Activated naive CD8-positive, alpha-beta T cell (primary cell): Measurements from ENCODE around the gene CMC2.

Experiments used
- H3K27ac Mint-ChIP-seq: one replicate; pipeline ENCODE4 v1.8.0; 2021; ENCODE audit warnings: mixed read lengths
- H3K27me3 Mint-ChIP-seq: one replicate; pipeline ENCODE4 v1.8.0; 2021; ENCODE audit warnings: mixed read lengths
- H3K36me3 Mint-ChIP-seq: one replicate; pipeline ENCODE4 v1.8.0; 2021; ENCODE audit warnings: mixed read lengths
- H3K4me1 Mint-ChIP-seq: one replicate; pipeline ENCODE4 v1.8.0; 2021; ENCODE audit warnings: low read depth, mixed read lengths
- H3K4me3 Mint-ChIP-seq: one replicate; pipeline ENCODE4 v1.8.0; 2021; ENCODE audit warnings: mild to moderate bottlenecking, mixed read lengths
- H3K9me3 Mint-ChIP-seq: one replicate; pipeline ENCODE4 v1.8.0; 2021; ENCODE audit warnings: low read depth, mixed read lengths

Gene CMC2

DNA sequence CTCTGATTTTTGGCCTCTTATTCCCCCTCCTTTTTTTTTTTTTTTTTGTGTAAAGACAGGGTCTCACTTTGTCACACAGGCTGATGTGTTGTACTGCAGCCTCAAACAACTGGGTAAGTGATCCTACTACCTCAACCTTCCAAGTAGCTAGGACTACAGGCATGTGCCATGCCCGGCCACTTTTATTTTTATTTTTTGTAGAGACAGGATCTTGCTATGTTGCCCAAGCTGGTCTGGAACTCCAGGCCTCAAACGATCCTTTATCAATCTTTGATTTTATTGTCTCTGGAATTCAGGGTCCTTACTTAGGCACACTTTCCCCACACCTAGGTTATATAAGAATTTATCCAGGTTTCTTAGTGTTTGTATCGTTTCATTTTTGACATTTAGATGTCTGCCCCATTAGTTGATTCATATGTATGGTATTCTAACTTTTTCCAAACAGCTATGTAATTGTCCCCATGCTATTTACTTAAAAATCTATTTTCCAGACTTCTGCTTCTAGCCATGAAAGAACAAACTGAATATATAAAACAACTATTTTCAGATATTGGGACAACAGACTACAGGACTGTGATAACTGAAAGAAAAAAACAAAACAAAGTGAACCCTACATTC lies 13.9 kb downstream of the CMC2 start:
- Mint-ChIP-seq H3K27ac (no peak overlapping the region), H3K36me3 (peaks cover 12% of the 10 kb centered on the region), H3K4me3 (no peak overlapping the region), H3K27me3 (no peaks in the 10 kb centered on the region), H3K4me1 (peaks cover 43% of the 10 kb centered on the region), H3K9me3 (no peaks in the 10 kb centered on the region)

DNA sequence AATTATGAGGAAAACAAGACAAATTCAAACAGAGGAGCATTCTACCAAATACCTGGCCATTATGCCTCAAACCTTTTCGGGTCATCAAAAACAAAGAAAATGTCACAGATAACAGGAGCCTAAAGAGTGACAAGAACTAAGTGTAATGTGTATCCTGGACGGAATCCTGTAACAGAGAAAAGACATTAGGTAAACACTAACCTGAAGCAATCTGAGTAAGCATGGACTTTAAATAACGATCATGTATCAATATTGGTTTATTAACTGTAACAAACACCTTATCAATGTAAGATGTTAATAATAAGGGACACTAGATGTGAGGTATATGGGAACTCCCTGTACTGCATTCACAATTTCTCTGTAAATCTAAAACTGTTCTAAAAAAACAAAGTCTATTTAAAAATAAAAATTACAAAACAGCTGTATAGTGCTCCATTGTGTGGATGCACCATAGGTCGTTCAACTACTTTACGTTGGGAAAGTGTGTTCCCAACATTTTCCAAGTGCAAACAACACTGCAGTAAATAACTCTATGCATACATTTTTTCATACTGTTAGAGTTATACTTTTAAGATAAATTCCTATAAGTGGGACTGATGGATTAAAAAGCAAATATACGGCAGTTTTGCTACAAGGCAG lies 14.8 kb downstream of the CMC2 start:
- H3K36me3 Mint-ChIP-seq = peaks cover 12% of the 10 kb centered on the region
- H3K27me3 Mint-ChIP-seq = no peaks in the 10 kb centered on the region
- H3K9me3 Mint-ChIP-seq = no peaks in the 10 kb centered on the region
- no peak overlapping the region for H3K4me3 Mint-ChIP-seq
- peaks cover 41% of the 10 kb centered on the region for H3K4me1 Mint-ChIP-seq
- no peak overlapping the region for H3K27ac Mint-ChIP-seq

DNA sequence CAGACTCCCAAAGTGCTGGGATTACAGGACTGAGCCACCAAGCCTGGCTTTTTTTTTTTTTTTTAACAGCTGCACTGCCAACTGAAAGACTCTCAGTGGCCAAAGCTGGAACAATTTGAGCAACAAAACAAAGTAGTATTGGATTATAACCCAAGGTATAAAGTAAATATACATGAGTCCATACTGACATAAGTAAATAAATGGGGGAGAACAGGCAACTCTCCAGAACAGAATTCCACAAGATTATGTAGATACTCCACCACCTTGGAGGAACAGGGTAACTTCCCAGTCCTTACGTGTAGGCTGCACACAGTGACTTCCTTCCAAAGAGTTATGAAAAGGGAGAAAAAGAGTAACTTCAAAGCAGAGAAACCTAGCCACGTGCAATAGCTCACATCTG lies 15.7 kb downstream of the CMC2 start:
- Mint-ChIP-seq H3K9me3 (no peaks in the 10 kb centered on the region), H3K27me3 (no peaks in the 10 kb centered on the region), H3K36me3 (peaks cover 12% of the 10 kb centered on the region), H3K4me1 (peaks cover 43% of the 10 kb centered on the region), H3K27ac (no peak overlapping the region), H3K4me3 (no peak overlapping the region)

DNA sequence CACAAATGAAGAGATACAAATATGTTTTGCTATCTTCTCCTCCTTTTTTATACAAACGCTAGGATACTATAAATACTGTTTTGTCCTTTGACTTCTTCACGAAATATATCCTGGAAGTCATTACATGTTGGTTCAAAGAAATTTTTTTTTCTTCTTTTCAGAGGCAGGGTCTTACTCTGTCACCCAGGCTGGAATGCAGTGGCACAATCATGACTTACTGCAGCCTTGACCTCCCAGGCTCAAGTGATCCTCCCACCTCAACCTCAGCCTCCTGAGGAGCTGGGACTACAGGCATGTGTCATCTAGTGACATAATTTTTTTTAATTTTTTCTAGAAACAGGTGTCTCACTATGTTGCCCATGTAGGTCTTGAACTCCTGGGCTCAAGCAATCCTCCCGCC lies 16.1 kb downstream of the CMC2 start:
- H3K4me1 Mint-ChIP-seq = peaks cover 43% of the 10 kb centered on the region
- H3K36me3 Mint-ChIP-seq = peaks cover 14% of the 10 kb centered on the region
- H3K27me3 Mint-ChIP-seq = no peaks in the 10 kb centered on the region
- no peaks in the 10 kb centered on the region for H3K9me3 Mint-ChIP-seq
- H3K4me3 Mint-ChIP-seq = no peak overlapping the region
- no peak overlapping the region for H3K27ac Mint-ChIP-seq

DNA sequence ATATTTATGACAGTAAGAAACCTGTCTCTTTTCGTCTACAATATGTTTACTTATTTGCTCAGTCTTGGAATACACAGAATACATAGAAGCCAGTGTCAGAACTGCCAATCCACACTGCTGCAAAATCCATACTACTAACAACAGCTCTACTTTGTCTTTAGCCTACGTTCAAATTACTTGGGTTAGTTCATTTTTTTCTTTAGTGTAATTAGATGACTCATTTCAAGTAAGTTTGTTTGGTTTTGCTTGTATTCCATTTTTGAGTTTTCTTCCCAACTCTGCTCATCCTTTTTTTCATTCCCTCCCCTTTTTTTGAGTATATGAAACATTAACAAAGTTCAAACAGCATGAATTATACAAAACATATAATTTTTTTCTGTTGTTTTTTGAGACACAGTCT lies 16.9 kb downstream of the CMC2 start:
- Mint-ChIP-seq H3K27me3 (no peaks in the 10 kb centered on the region), H3K4me1 (peaks cover 44% of the 10 kb centered on the region), H3K36me3 (peaks cover 16% of the 10 kb centered on the region), H3K9me3 (no peaks in the 10 kb centered on the region), H3K27ac (no peak overlapping the region), H3K4me3 (no peak overlapping the region)

DNA sequence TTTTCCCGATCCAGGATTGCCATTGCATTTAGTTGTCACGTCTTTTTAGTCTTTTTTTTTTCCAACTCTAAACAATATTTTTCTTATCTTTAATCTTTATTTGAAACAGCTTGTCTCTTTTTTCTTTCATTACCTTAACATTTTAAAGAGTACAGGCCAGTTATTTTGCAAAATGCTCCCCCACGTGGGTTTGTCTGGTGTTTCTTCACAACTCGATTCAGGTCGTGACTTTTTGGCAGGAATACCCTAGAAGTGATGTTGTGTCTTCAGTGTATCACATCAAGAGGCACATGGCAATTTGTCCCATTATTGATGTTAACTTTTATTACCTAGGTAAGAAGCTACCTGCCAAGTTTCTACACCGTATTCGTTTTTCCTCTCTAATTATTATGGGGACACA lies 17.9 kb downstream of the CMC2 start:
- H3K36me3 Mint-ChIP-seq = peaks cover 11% of the 10 kb centered on the region
- H3K9me3 Mint-ChIP-seq = no peaks in the 10 kb centered on the region
- peaks cover 35% of the 10 kb centered on the region for H3K4me1 Mint-ChIP-seq
- H3K27me3 Mint-ChIP-seq = no peaks in the 10 kb centered on the region
- no peak overlapping the region for H3K27ac Mint-ChIP-seq
- H3K4me3 Mint-ChIP-seq = no peak overlapping the region

DNA sequence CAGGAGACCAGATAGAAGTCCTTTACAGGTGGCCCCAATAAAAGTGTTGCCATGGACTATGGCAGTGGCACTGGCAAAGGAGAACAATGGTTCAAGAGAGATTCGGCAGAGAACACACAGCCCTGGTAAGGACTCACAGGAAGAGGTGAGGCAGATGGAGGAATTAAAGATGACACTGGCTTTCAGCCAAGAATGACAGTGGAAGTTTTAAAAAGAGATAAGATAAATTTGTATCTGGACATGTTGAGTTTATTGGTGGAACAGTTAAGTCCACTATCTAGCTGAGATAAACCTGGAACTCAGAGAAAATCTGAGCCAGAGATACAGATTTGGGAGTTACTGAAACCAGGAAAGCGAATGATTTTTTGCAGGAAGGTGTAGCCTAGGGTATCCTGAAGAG lies 20.1 kb downstream of the CMC2 start:
- no peak overlapping the region for H3K27ac Mint-ChIP-seq
- peaks cover 27% of the 10 kb centered on the region for H3K4me1 Mint-ChIP-seq
- H3K36me3 Mint-ChIP-seq = peaks cover 9% of the 10 kb centered on the region
- H3K9me3 Mint-ChIP-seq = no peaks in the 10 kb centered on the region
- no peak overlapping the region for H3K4me3 Mint-ChIP-seq
- no peaks in the 10 kb centered on the region for H3K27me3 Mint-ChIP-seq

DNA sequence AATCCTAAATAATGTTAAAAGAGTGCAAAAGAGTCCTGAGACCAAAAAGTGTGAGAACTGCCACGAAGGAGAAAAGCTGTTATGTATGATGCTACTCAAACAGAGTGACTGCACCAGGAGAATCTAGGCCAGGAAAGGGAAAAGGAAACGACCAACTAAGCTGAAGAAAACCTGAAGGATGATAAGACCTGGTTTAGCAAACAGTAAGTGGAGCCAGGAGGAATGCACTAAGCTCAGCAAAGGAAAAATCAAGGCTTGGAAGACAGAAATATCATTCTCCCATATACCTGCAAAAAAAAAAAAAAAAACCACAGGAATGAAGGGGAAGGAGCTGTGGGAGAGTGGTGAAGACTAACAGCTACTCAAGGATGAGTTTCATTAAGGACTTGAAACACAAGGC lies 21.1 kb downstream of the CMC2 start:
- Mint-ChIP-seq H3K4me3 (no peak overlapping the region), H3K36me3 (peaks cover 7% of the 10 kb centered on the region), H3K9me3 (no peaks in the 10 kb centered on the region), H3K27me3 (no peaks in the 10 kb centered on the region), H3K4me1 (peaks cover 27% of the 10 kb centered on the region), H3K27ac (no peak overlapping the region)

DNA sequence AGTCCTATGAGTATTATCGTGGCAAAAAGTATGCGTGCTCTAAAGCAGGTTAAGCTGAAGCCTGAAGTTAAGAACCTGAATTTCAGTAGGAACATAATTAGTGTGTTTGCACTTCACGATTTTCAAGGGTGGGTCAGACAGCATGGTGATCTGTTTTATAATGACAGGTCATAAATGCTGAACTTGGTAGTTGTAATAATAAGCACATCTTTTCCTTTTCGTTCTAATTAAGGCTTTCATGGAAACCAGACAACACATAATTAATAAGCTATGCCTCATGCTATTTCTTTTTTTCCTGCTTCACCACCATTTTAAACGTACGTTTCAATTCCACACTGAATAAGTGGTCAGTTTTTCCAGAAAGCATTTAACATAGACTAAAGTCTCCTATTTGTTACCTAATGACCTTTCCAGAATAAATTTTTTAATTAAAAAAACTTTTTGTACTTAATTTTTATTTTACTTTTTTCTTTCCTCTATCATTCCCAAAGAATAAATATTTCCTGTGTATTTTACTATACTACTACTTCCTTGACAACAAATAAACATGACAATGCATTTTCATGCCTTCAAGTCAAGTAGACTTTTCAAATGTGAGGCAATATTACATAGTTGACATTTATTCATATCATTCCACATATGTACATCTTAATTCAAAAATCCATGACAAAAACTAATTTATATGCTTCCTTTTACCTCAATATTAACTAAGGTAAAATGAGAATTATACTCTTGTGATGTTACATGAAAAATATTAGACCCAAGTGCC lies 22.4 kb downstream of the CMC2 start:
- Mint-ChIP-seq H3K4me1 (peaks cover 27% of the 10 kb centered on the region), H3K27me3 (no peaks in the 10 kb centered on the region), H3K27ac (no peak overlapping the region), H3K9me3 (no peaks in the 10 kb centered on the region), H3K4me3 (no peak overlapping the region), H3K36me3 (peaks cover 7% of the 10 kb centered on the region)

DNA sequence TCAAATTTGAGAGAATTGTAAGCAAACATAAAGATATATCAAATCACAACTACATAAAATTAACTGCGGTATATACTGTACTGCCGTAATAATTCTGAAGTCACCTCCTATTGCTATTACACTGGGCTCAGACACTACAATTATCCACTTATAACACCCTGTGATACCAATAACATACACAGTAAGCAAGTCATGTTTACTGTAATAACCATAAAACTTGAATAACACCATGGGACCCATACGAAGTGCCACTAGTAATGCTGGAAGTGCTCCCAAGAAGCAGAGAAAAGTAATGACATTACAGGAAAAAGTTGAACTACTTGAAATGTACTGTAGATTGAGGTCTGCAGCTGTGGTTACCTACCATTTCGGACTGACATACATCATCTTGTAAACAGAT lies 24.0 kb downstream of the CMC2 start:
- Mint-ChIP-seq H3K27ac (no peak overlapping the region), H3K9me3 (no peaks in the 10 kb centered on the region), H3K4me1 (peaks cover 21% of the 10 kb centered on the region), H3K36me3 (peaks cover 12% of the 10 kb centered on the region), H3K4me3 (no peak overlapping the region), H3K27me3 (no peaks in the 10 kb centered on the region)

DNA sequence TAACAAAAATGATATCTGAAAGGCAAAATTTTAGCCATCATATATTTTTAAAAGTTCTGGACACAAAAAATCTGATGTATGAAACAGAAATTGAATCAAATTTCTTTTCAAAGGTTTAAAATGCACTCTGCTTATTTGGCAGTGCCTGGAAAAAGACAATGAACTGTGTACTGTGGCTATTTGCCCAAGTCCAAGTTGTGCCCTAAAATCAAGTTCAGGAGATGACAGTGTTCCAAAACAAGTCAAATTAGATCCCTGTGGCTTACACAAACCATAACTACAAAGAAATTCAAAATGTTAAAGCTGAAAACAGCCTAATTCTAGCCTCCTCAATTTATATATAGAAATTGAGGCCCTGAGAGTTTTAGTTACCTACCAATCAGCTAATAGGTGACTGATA lies 25.6 kb downstream of the CMC2 start:
- Mint-ChIP-seq H3K4me3 (no peak overlapping the region), H3K9me3 (no peaks in the 10 kb centered on the region), H3K4me1 (peaks cover 10% of the 10 kb centered on the region), H3K36me3 (peaks cover 16% of the 10 kb centered on the region), H3K27ac (no peak overlapping the region), H3K27me3 (no peaks in the 10 kb centered on the region)

DNA sequence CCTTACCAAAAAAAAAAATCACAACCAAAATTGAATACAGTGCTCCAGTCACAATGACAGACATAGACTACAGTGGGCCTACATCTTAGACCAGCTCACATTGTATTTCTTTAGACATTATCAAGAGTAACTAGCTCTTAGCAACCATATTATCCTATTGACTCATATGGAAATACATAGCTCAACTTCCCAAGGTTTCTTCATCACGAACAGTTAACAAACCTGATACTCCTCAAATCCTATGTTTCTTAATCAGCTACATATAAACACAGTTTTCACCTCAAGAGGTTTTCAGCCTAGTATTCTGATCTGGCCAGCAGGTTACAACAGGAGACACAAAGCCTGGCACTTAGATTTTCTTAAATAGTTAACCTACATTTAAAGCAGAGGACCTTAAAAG lies 29.7 kb downstream of the CMC2 start:
- peaks cover 2% of the 10 kb centered on the region for H3K4me1 Mint-ChIP-seq
- no peak overlapping the region for H3K27ac Mint-ChIP-seq
- H3K27me3 Mint-ChIP-seq = no peaks in the 10 kb centered on the region
- no peaks in the 10 kb centered on the region for H3K9me3 Mint-ChIP-seq
- no peak overlapping the region for H3K4me3 Mint-ChIP-seq
- peaks cover 17% of the 10 kb centered on the region for H3K36me3 Mint-ChIP-seq

DNA sequence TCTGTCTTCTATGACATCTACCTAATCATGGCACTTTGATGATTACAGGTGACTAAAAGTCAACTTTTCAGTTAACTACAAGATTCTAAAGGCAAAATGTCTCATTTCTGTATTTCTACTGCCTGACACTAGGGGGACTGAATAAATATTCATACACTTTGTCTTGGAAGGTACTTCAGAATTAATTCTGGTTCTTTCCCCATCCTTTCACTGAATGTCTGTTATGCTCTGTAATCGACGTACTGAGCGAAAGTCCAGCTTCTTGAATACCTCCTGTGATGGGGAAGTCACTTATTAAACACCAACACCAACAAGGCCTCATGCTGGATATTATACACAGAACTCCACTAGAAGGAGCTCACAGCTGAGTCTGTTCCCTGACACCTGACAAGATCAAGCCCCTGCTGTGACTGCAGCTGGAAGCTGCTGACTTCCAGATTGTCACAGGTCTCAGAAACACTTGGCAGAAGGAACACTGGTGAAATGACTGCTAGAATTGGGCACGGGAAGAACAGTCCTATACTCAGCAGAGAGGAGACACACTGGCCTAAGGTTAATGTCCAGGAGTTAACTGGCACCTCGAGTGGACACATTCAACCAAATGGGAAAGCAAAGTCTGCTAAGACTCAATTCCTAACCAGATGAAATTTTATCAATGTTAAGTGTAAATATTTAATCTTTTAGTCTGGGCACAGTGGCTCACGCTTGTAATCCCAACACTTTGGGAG lies 31.9 kb downstream of the CMC2 start:
- Mint-ChIP-seq H3K36me3 (peaks cover 20% of the 10 kb centered on the region), H3K4me3 (no peak overlapping the region), H3K27me3 (no peaks in the 10 kb centered on the region), H3K9me3 (no peaks in the 10 kb centered on the region), H3K4me1 (no peaks in the 10 kb centered on the region), H3K27ac (no peak overlapping the region)

DNA sequence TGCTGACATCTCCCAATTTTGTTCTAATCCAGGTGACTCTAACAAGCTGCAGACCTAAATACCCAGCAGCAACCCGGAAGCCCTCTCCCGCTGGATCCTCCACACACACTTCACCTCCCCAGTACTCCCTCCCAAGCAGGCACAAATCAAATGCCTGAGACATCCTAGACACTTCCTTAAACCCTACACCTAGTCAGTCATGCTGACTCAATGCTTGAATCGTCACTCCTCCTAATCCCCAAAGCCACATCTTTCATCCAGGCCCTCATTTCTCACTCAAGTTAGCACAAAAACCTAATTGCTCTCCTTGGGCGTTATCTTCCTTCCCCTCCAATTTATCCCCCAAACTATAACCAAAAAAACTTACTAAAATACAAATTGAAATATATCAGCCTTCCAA lies 32.7 kb downstream of the CMC2 start:
- H3K27me3 Mint-ChIP-seq = no peaks in the 10 kb centered on the region
- H3K9me3 Mint-ChIP-seq = no peaks in the 10 kb centered on the region
- no peak overlapping the region for H3K27ac Mint-ChIP-seq
- no peak overlapping the region for H3K4me3 Mint-ChIP-seq
- H3K36me3 Mint-ChIP-seq = peaks cover 16% of the 10 kb centered on the region
- H3K4me1 Mint-ChIP-seq = no peaks in the 10 kb centered on the region

DNA sequence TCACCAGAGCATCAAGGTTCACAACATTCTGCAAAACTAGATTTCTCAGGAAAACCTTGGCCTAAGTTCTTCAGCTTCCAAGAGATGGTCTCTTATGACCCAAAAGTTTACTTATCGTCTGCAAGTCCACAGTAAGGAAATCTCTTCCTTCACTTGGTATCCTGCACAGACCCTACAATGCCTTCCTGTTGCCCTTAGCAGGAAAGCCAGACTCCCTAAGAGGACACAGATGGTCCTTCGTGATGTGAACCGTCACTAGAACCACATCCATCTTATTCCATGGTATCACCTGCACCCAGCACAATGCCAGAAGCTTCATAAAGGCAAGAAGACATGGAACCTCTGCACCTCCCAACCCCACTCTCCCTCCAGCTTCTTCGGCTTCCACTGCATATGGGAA lies 34.1 kb downstream of the CMC2 start:
- Mint-ChIP-seq H3K4me3 (no peak overlapping the region), H3K4me1 (no peaks in the 10 kb centered on the region), H3K9me3 (no peaks in the 10 kb centered on the region), H3K36me3 (peaks cover 13% of the 10 kb centered on the region), H3K27ac (no peak overlapping the region), H3K27me3 (no peaks in the 10 kb centered on the region)
